ENCODE measurements around the gene ZNF862. TPM values are rescaled to one million over a fixed set of nuclear protein-coding genes. Genes with fewer than 3 reads are reported as not detected.

ZNF862 gene
- 15.9 to 17.6 TPM (median 16.3 TPM) in 3 replicates for total RNA-seq
- long read RNA-seq, partial matches to known transcripts, result 6 of 23 reads
- long read RNA-seq, other reads (novel, unspliced or antisense), result 17 of 23 reads

GRCh38 chr7:149838224-149838991 lies at the start of gene ZNF862:
TSS of gene ZNF862 (plus strand) at chr7:149838375. CDS start at chr7:149838612, 237 bp downstream.
- H3K4me3 Mint-ChIP-seq (ENCODE audit: unreplicated experiment), result peak within 1 kb of the TSS; percentile 66
- H3K9me3 Mint-ChIP-seq (ENCODE audit: low read depth), result no peaks in the 10 kb centered on the region
- peaks cover 18% of the 10 kb centered on the region for H3K4me1 Mint-ChIP-seq (ENCODE audit: low read depth)
- TF ChIP-seq CTCF (IDR thresholded peaks at IDR 0.05), result peak; percentile 22
- peak within 1 kb of the TSS; percentile 34 for H3K27ac Mint-ChIP-seq (ENCODE audit: unreplicated experiment)
- peaks cover 11% of the 10 kb centered on the region for H3K27me3 Mint-ChIP-seq (ENCODE audit: low read depth)
- H3K36me3 Mint-ChIP-seq (ENCODE audit: low read depth), result no peaks in the 10 kb centered on the region
- DNase-seq (ENCODE audit: low spot score), result peak; percentile 99

- no peak for DNase-seq (ENCODE audit: low spot score)
- no peak for TF ChIP-seq CTCF (IDR thresholded peaks at IDR 0.05)
- H3K36me3 Mint-ChIP-seq (ENCODE audit: low read depth), result no peaks in the 10 kb centered on the region
- H3K9me3 Mint-ChIP-seq (ENCODE audit: low read depth), result no peaks in the 10 kb centered on the region
- no peak overlapping the region for H3K27ac Mint-ChIP-seq (ENCODE audit: unreplicated experiment)
- no peaks in the 10 kb centered on the region for H3K4me1 Mint-ChIP-seq (ENCODE audit: low read depth)
- no peak overlapping the region for H3K4me3 Mint-ChIP-seq (ENCODE audit: unreplicated experiment)
- H3K27me3 Mint-ChIP-seq (ENCODE audit: low read depth), result peaks cover 32% of the 10 kb centered on the region
Measured at GRCh38 chr7:149789101-149789500, 49.1 kb upstream of the ZNF862 start.

GRCh38 chr7:149790146-149790548 lies 48.0 kb upstream of the ZNF862 start:
- H3K9me3 Mint-ChIP-seq (ENCODE audit: low read depth), result no peaks in the 10 kb centered on the region
- no peak for DNase-seq (ENCODE audit: low spot score)
- TF ChIP-seq CTCF (IDR thresholded peaks at IDR 0.05), result peak; percentile 73
- H3K4me3 Mint-ChIP-seq (ENCODE audit: unreplicated experiment), result no peak overlapping the region
- no peaks in the 10 kb centered on the region for H3K36me3 Mint-ChIP-seq (ENCODE audit: low read depth)
- peaks cover 32% of the 10 kb centered on the region for H3K27me3 Mint-ChIP-seq (ENCODE audit: low read depth)
- no peak overlapping the region for H3K27ac Mint-ChIP-seq (ENCODE audit: unreplicated experiment)
- no peaks in the 10 kb centered on the region for H3K4me1 Mint-ChIP-seq (ENCODE audit: low read depth)

GRCh38 chr7:149790754-149791360 lies 47.3 kb upstream of the ZNF862 start:
- Mint-ChIP-seq H3K9me3 (ENCODE audit: low read depth) (no peaks in the 10 kb centered on the region), H3K4me1 (ENCODE audit: low read depth) (no peaks in the 10 kb centered on the region), H3K36me3 (ENCODE audit: low read depth) (no peaks in the 10 kb centered on the region), H3K4me3 (ENCODE audit: unreplicated experiment) (no peak overlapping the region), H3K27ac (ENCODE audit: unreplicated experiment) (no peak overlapping the region), H3K27me3 (ENCODE audit: low read depth) (peaks cover 29% of the 10 kb centered on the region)
- TF ChIP-seq CTCF (IDR thresholded peaks at IDR 0.05), result no peak
- no peak for DNase-seq (ENCODE audit: low spot score)

GRCh38 chr7:149791411-149792219 lies 46.6 kb upstream of the ZNF862 start:
- peaks cover 23% of the 10 kb centered on the region for H3K27me3 Mint-ChIP-seq (ENCODE audit: low read depth)
- no peaks in the 10 kb centered on the region for H3K36me3 Mint-ChIP-seq (ENCODE audit: low read depth)
- H3K9me3 Mint-ChIP-seq (ENCODE audit: low read depth), result no peaks in the 10 kb centered on the region
- no peak overlapping the region for H3K27ac Mint-ChIP-seq (ENCODE audit: unreplicated experiment)
- H3K4me1 Mint-ChIP-seq (ENCODE audit: low read depth), result no peaks in the 10 kb centered on the region
- no peak for TF ChIP-seq CTCF (IDR thresholded peaks at IDR 0.05)
- no peak overlapping the region for H3K4me3 Mint-ChIP-seq (ENCODE audit: unreplicated experiment)
- DNase-seq (ENCODE audit: low spot score), result no peak
